ENCODE results near the gene GABRB1. TPM values are rescaled to one million over a fixed set of nuclear protein-coding genes. Genes with fewer than 3 reads are reported as not detected.

GABRB1 gene
- total RNA-seq (2021; fragmentation: NEBNext Ultra II Directional; extraction: Animal tissue kit (Norgen Biotek cat#: 25700)) (0.22 TPM in 1 of 2 replicates, not detected in the other), polyA plus RNA-seq (2011; rRNA removed) (0.24 and 0.38 TPM in 2 replicates), polyA minus RNA-seq (2011; rRNA and poly(A)+ RNA removed) (1.7 TPM in 1 of 2 replicates, not detected in the other)
- polyA plus RNA-seq (2011; cell fraction: cytosol; rRNA removed) = 0.27 TPM
- polyA plus RNA-seq (2011; cell fraction: nucleus; rRNA removed) = 0.70 TPM
- polyA plus RNA-seq (2012, experiment 1 of 2) = 0.50 to 0.84 TPM (median 0.57 TPM) in 4 replicates
- not detected for polyA plus RNA-seq (2012, experiment 2 of 2)
- polyA plus RNA-seq (2013, experiment 1 of 2) = 0.39 TPM
- 0.44 TPM for polyA plus RNA-seq (2013, experiment 2 of 2)
- polyA minus RNA-seq (2011; cell fraction: cytosol; rRNA and poly(A)+ RNA removed) = not detected
- 3.3 TPM for polyA minus RNA-seq (2011; cell fraction: nucleus; rRNA and poly(A)+ RNA removed)
- long read RNA-seq, experiment 1 = 0 reads
- long read RNA-seq, experiment 2, partial matches to known transcripts = 1 of 2 reads
- long read RNA-seq, experiment 2, other reads (novel, unspliced or antisense) = 0 of 2 reads

- H3K4me3 ChIP-seq (ENCODE audit: extremely low read depth in 1 of 4, insufficient read depth in 2 of 4, low read depth in 3 of 4, low read length in 4 of 4) = peak within 1 kb of the TSS; percentile 74 to 95 (median 80)
- no peak within 1 kb of the TSS for H2BK12ac ChIP-seq (ENCODE audit: low read depth, low read length)
- no peak within 1 kb of the TSS for H3K23ac ChIP-seq (ENCODE audit: insufficient read length)
- no peak within 1 kb of the TSS; the same call in 1 of the 2 replicates for H2BK5ac ChIP-seq (ENCODE audit: low read depth, low read length)
- 1% methylated on average over 20 of the region's 20 CpGs; no CpG with 5 or more reads in 1 of the 2 experiments for WGBS, 2 experiments (ENCODE audit: extremely low coverage in 1 of 2, insufficient coverage in 1 of 2, insufficient read length in 1 of 2, insufficient replicate concordance in 2 of 2, low coverage in 1 of 2, low lambda C conversion rate in 2 of 2, missing lambda C conversion rate in 1 of 2)
- H3K4me1 ChIP-seq (replicated peaks in 1 of 4; ENCODE audit: control insufficient read depth in 3 of 4, insufficient read depth in 4 of 4, low read length in 3 of 4) = peaks cover 0 to 6% (median 4%) of the 10 kb centered on the region in 4 experiments; a peak in 4 of 7 replicates
- POLR2A ChIA-PET (ENCODE audit: partially characterized antibody) = no interaction called here
- H3K27me3 ChIP-seq (replicated peaks in 1 of 4; ENCODE audit: control insufficient read depth in 3 of 4, extremely low read depth in 1 of 4, insufficient read depth in 3 of 4, low read length in 3 of 4) = peaks cover 0 to 10% (median 8%) of the 10 kb centered on the region in 4 experiments; a peak in 5 of 7 replicates
- no peak within 1 kb of the TSS for H3K27ac ChIP-seq (ENCODE audit: low read depth, low read length)
- no peak within 1 kb of the TSS for H2AK5ac ChIP-seq (ENCODE audit: low read depth, low read length)
- H2BK15ac ChIP-seq (ENCODE audit: low read length) = peak within 1 kb of the TSS; percentile 84; the same call in 1 of the 2 replicates
- H3K9ac ChIP-seq (replicated peaks in 1 of 4; ENCODE audit: extremely low read depth in 1 of 4, low read depth in 3 of 4, low read length in 3 of 4) = peak within 1 kb of the TSS in 2 of 4 experiments; percentile 35 to 74; a peak in 3 of 7 replicates
- no peak within 1 kb of the TSS for H2BK120ac ChIP-seq (replicated peaks; ENCODE audit: low read depth, low read length)
- H2AFZ ChIP-seq (ENCODE audit: low read length) = peak within 1 kb of the TSS; percentile 90
- H3K14ac ChIP-seq (ENCODE audit: insufficient read length) = no peak within 1 kb of the TSS
- no peaks in the 10 kb centered on the region for H3K9me3 ChIP-seq (ENCODE audit: insufficient read depth in 2 of 2, low read depth in 1 of 2, low read length in 1 of 2)
- H3K4ac ChIP-seq (replicated peaks; ENCODE audit: insufficient read length, low read depth, low read length) = no peak within 1 kb of the TSS
- H3K36me3 ChIP-seq (ENCODE audit: control insufficient read depth in 2 of 4, insufficient read depth in 4 of 4, low read length in 3 of 4) = no peaks in the 10 kb centered on the region
- peak; percentile 23 to 77 for DNase-seq (ENCODE audit: low read depth in 1 of 2, low spot score in 2 of 2)
- peaks cover 18% of the 10 kb centered on the region for H3K23me2 ChIP-seq (ENCODE audit: low read depth, low read length)
- H2BK20ac ChIP-seq (ENCODE audit: low read length) = no peak within 1 kb of the TSS
- no peak within 1 kb of the TSS for H3K56ac ChIP-seq (replicated peaks; ENCODE audit: insufficient read length, low read depth, low read length)
- peak; percentile 28 for FAIRE-seq
- no peaks in the 10 kb centered on the region for H3K79me1 ChIP-seq (ENCODE audit: low read depth, low read length)
- H4K20me1 ChIP-seq (replicated peaks in 1 of 2; ENCODE audit: control insufficient read depth in 1 of 2, insufficient read depth in 2 of 2, low read length in 2 of 2) = no peaks in the 10 kb centered on the region
- H4K91ac ChIP-seq (replicated peaks; ENCODE audit: insufficient read length, low read length) = peak within 1 kb of the TSS; percentile 59
- peak within 1 kb of the TSS; percentile 95 to 100 for H3K4me2 ChIP-seq (ENCODE audit: insufficient read depth in 1 of 2, low read depth in 2 of 2, low read length in 2 of 2)
- CTCF ChIA-PET (ENCODE audit: partially characterized antibody) = no interaction called here
- peak; percentile 54; the same call in 1 of the 2 replicates for TF ChIP-seq RFX5 (IDR thresholded peaks at IDR 0.05; ENCODE audit: borderline replicate concordance, low read depth, low read length)
- TF ChIP-seq RBBP5 (IDR thresholded peaks at IDR 0.05; ENCODE audit: borderline replicate concordance, low read depth, low read length) = no peak
- peak; percentile 40 for TF ChIP-seq ASH2L (IDR thresholded peaks at IDR 0.05; ENCODE audit: low read length)
- TF ChIP-seq NRF1 (IDR thresholded peaks at IDR 0.05; ENCODE audit: low read depth, low read length) = peak; percentile 94
- H4K5ac ChIP-seq (ENCODE audit: insufficient read length, low read depth, low read length) = no peak within 1 kb of the TSS
- H3K18ac ChIP-seq (ENCODE audit: extremely low read depth, low read length) = 0 out of 2 replicates have a peak within 1 kb of the TSS, but pooled peaks have one; percentile 83
- H3K79me2 ChIP-seq (ENCODE audit: control insufficient read depth in 1 of 2, insufficient read depth in 2 of 2, low read length in 2 of 2) = no peaks in the 10 kb centered on the region
- H4K8ac ChIP-seq (ENCODE audit: extremely low read depth, insufficient read depth, low read length) = no peak within 1 kb of the TSS; the same call in 1 of the 2 replicates
Measured at GRCh38 chr4:47031011-47031678, at the start of gene GABRB1. Gene GABRB1 (plus strand): TSS chr4:47031567.

Data from H1 (cell line).